NCI-H187 (cell line): ENCODE data around the gene SLC9A1.

ENCODE experiments used
- DNase-seq, 2 experiments: peaks; one replicate each; lab custom pipeline; 2025; lab: John Stamatoyannopoulos, UW

Gene SLC9A1

DNA sequence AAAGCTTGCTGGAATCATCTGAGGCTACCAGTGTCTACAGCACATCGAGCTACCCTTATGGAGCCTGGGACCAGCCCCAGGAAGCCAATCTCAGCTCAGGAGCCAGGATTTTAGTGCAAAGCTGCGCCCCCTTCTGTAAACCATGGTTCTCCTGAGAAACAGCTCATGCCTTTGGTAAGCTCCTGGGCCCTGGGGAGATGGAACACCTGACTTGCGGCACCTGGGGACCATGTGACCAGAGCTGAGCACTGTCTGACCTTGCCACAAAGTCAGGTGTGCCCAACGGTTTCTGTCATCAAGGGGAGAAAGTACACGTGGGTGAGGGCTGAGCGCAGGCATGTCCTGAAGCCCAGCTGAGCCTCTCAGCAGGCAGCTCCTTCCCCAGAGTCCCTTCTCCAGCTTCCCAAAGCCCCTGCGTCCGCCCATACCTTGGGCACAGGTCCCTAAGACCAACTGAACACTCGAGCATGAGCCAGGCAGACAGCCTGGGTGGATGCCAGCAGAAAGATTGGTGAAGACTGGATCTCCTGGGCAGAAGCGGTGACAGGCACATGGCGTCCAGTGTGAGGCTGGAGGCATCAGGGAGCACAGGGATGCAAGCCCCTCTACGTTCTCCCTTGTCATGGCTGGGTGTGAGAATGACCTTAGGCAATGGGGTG lies 84.4 kb downstream of the SLC9A1 start:
- peak; percentile 52 to 61 for DNase-seq

DNA sequence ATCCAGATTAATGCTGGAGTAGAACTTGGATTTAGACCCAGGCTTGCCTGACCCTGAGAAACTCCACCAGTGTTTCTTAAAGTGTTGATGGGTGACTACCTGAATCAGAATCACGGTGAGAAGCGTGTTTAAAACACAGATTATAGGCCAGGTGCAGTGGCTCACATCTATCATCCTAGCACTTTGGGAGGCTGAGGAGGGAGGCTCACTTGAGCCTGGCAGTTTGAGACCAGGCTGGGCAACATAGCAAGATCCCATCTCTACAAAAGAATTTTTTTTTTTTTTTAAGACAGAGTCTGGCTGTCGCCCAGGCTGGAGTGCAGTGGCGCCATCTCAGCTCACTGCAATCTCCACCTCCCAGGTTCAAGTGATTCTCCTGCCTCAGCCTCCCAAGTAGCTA lies 86.0 kb downstream of the SLC9A1 start:
- no peak for DNase-seq

DNA sequence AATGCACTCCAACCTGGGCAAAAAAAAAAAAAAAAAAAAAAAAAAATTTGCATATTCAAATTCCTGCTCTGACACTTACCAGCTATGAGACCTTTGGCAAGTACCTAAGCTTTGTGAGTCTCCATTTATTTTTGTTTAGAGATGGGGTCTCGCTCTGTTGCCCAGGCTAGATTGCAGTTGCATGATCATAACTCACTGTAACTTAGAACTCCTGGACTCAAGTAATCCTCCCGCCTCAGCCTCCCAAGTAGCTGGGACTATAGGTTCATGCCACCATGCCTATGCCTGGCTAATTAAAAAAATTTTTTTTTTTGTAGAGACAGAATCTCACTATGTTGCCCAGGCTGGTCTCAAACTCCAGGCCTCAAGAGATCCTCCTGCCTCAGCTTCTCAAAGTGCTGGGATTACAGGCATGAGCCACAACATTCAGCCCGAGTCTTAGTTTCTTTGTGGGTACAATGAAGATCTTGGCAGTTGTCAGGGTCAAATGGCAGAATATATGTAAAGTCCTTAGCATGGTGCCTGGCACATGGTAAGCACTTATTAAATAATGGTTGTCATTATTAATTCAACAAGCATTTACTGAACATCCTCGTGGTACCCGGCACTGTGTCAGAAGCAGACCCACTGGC lies 88.8 kb downstream of the SLC9A1 start:
- DNase-seq = no peak

DNA sequence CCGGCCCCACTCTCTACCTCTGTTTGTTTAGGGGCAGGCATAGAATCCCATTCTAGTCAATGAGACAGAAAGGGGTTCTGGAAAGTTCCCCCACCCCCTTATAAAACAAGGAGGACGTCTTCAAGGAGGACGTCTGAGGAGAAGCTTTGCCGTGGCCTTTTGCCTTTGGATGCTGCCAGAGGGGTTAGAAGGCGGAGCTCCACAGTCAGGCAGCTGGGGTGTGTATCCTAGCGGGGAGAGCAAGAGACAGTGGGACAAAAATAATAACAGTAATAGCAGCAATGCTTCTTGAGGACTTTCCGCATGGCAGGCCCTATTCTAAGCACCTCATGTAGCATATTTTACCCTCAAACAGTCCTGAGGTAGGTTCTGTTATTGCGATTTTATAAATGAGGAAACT lies 94.0 kb downstream of the SLC9A1 start:
- no peak for DNase-seq

DNA sequence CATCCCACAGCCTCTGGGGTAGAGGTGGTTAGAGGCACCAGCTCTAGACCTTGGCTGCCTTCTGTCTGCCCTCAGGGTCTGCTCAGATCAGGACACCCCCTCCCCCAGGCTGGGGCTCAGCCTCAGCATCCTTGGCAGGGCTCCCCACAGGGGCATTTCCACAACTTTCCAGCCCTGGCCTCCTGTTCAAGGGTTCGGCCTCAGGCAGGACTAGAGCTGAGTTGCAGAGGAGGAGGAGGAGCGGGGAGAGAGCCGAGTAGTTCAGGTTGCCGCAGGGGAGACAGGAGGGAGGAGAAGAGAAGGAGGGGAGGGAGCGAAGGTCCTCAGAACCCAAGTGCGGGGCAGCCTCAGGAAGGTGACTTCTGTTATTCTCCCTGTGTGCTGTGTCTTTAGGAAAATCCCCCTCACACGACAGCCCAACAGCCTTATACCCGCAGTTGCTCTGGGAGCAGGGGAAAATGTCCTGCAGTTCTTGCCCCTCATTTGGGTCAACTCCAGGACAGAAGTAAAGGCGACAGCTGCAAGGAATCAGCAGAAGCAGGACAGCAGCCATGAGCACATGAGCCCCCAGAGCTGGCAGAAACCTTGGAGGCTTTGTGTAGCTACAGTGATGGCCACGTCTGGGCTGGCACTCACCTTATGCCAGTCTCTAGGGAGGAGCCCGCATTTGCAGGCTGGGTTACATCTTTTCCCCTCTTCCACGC lies 95.8 kb downstream of the SLC9A1 start:
- DNase-seq = no peak

DNA sequence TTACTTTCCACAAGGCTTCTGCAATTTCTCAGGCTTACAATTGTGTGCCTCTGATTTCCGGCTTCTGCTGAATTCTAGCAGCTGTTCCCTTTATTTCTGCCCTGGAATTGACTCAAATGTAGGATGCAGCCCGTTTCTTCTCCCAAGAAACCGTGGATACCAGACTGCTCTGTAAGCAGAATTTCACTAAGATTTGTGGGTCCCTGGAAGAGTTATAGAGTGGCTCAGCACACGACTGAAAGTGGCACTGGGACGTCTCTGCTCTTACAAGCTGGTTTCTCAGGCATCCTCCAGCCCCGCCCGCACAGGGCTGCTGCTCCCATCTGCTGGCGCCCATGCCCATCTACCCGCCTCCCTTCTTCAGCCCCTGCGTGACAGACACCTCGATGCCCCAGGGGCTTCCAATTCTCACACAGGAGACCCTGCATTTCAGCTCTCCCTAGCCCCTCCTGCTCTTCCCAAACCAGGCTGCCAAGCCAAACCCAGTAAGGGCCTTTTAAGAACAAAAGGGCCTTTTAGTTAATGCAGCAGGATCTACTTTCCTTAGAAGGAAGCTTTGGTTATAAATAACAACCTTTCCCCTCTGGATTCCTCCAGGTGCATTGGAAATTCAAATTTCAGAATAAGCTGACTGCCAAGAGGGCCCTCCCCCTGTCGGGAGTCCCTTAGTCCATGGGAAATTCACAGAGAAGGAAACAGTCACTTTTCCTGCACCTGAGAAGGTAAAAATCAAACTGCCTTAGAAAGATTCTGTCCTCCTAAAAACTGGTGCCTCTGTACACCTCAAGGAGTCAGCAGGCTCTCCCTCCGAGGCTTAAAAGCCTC lies 96.9 kb downstream of the SLC9A1 start:
- DNase-seq = peak in 1 of 2 experiments; percentile 18

DNA sequence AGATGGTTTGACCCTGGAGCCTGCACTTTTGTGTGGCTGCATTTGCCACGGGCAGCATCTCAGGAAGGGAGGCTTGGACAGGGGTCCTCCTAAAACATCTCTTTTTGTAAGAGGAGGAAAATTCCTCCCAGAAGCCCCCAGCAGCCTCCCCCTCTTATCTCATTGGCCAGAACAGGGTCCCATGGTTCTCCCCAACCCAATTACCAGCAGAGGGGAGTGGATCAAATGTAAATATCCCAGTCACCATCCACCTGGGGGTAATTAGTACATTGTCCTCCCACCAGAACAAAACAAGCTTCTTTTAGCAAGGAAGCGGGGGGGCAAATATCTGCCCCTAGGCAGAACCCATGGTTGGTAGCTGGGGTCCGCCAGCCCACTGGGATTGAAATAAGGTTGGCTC lies 97.5 kb downstream of the SLC9A1 start:
- DNase-seq = no peak

DNA sequence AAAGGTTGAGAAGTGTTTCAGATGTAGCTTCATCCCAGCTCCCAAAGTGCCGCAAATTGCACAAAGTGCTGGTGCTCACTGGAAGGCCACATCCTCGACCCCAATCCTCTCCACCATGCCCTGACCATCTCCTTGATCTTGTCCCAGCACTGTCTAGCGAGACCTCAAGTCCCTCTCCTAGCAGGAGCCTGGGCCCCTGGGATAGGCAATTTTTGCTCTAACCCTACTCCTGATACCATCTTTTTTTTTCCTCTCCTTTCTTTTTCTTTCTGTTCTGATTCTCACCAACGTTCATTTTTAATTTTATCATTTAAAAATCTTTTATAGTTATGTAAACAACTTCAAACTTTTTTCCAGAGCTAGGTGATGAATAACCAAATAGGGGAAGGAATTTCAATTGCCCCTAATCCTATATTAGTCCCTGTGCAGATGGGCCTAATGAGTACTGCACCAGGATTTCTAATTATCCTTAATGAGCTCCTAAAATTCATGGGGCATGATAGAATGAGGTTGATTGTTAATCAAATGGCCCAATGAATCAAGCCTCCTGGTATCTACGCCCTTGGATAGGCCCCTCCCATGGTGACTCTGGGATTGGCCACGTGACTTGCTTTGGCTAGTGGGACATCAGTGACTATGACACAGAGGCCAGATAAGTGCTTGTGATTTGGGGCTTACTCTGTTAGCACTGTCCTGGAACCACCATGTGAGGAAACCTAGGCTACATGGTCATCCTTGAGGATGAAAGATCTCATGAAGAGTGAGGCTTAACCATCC lies 100.8 kb downstream of the SLC9A1 start:
- DNase-seq = no peak

DNA sequence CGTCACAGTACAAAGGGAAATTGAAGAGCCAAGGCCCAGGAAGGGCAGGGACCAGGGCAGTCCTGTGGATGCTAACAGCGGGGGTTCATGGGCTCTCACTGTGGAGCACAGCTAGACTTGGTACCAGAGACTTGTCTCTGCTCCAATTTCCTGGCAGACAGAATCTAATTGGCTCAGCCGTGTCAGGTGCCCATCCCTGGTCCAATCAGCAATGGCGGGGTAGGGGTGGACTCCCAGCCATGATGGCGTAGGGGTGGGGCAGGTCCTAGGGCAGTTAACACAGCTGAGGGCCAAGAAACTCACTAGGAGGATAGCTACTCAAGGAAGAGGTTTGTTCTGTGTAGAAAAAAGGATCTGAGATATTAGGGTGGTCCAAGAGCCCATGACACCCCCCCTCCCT lies 102.4 kb downstream of the SLC9A1 start:
- DNase-seq = no peak

DNA sequence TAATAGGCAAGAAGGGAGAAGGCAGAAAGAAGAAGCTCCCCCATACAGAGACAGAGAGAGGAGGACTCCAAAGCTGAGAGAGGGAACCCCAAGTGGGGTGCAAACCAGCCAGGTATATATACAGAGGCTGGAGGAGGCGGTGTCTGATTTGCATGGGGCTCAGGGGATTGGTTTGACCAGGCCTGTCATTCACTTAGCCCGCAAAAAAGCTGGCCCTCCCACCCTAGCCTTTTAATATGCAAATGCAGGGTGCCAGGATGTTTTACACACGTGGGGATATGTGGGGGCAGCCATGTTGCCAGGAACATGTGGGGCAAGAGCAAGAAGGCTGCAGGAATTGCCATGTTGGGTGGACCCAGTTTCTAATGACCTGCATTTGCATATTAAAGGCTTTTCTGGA lies 105.3 kb downstream of the SLC9A1 start:
- DNase-seq = no peak

DNA sequence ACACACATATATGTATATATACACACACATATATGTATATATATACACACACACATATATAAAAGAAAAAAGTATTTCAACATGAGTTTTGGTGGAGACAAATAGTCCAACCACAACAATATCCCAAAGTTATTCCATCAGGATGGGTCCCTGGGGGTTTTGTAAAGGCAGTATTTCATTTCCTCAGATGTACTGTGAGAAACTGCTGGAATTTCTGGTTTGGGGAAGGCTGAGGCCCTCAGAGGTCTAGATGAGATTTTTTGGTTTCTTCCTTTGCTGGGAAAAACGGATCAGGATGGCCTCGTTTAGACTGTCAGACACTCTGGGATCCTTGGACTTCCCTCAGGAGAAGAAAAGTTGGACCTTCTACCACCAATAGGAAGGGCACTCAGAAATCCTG lies 105.8 kb downstream of the SLC9A1 start:
- DNase-seq = no peak
